GM18511 (cell line): ENCODE results near the gene OXT.
"Not testable (repeated sequence)": the region's sequence is repeated elsewhere in the genome, so short reads cannot be mapped to it uniquely, and the experiment has no call there.

Experiments used
- ATAC-seq: cut with Tn5 transposase; IDR thresholded peaks from one replicate; pipeline ENCODE4 v1.9.1; 2021; ENCODE audit warnings: mild to moderate bottlenecking, moderate library complexity; ENCODE audit not compliant: unreplicated experiment

The OXT gene

GRCh38 chr20:3047486-3048419, 23.7 kb upstream of the OXT start:
- ATAC-seq: no peak

DNA sequence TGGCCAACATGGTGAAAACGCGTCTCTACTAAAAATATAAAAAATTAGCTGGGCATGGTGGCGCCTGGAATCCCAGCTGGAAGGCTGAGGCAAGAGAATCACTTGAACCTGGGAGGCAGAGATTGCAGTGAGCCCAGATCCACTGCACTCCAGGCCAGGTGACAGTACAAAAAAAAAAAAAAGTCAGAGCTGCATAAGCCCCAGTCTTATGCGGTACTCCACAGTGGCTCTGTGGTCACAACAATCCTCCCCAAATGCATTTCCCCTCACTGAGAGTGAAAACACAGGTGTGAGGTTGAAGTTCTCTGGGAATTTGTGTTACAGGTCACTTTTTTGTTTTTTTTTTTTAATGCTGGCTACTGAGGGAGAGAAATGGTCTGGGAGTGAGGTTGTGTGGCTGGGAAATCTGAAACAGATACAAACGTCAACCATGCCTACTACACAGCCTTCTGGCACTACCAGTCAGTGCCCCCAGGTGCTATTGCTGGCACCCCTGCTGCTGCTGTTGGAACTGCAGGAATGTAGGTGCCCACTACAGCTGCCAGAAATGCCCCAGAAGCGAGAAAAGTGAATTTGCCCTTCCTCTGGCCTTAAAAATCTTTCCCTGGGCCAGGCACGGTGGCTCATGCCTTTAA, 19.9 kb upstream of the OXT start:
- no peak for ATAC-seq

GRCh38 chr20:3059489-3059888, 11.9 kb upstream of the OXT start:
- ATAC-seq: no peak

- not testable (repeated sequence) for ATAC-seq
Measured at GRCh38 chr20:3064119-3064518, 7.3 kb upstream of the OXT start.

GRCh38 chr20:3067139-3068014, 4.0 kb upstream of the OXT start:
- ATAC-seq: no peak

GRCh38 chr20:3068075-3068474, 3.3 kb upstream of the OXT start:
- no peak for ATAC-seq

DNA sequence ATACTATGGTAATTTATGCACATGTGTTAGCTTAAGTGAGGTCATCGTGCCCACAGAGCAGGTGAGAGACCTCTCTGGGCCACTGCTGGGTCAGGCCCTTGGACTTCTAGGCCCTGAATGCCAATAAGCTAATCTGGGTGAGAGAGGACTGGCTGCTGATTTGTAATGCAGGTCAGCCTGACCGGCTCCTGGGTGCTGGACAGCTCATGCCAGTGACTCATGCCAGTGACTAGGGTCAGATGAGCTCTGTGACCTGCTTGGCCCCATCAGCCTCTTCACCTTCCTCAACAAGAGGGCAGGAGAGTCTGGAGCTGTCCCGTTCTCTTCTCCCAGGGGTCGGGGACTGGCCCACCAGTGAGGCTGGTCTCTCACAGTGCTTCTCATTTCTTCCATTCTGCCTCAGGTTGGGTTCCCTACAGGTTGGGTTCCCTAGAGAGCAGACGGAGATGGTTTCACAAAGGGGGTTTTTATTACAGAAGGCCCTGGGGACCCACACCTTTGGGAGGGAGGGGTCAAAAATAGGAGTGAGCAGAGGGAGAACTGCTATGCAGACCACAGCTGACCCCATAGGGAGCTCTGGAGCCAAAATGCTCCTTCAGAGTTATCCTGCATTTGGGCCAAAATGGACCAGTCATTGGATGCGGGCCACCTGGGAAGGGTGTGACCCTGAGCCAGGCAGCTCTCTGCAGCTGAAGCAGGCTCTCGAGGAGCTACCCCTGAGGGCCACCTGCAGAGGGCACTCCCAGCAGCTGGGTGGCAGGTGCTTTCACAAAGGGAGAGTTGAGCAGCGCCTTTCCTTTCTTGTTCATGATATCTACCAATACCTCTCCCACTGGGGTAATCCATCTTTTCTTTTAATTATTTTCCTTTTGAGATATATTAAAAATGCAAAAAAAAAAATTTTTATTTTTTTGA, 2.2 kb upstream of the OXT start:
- no peak for ATAC-seq

- ATAC-seq: no peak
Measured at GRCh38 chr20:3070725-3071124, 695 bp upstream of the OXT start.

DNA sequence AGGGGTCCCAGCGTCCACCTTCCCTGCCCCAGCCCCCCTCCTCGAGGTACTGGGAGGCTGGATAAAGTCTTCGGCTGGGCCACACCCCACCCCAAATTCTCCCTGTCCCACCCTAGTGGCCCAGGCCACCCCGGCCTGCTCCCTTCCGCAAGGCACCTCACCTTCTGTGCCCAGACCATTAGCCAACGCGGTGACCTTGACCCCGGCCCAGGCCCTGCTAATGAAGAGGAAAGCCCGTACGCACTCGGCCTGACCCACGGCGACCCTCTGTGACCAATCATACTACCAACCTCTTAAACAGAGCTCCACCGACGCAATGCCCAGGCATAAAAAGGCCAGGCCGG, 182 bp upstream of the OXT start:
- no peak for ATAC-seq

DNA sequence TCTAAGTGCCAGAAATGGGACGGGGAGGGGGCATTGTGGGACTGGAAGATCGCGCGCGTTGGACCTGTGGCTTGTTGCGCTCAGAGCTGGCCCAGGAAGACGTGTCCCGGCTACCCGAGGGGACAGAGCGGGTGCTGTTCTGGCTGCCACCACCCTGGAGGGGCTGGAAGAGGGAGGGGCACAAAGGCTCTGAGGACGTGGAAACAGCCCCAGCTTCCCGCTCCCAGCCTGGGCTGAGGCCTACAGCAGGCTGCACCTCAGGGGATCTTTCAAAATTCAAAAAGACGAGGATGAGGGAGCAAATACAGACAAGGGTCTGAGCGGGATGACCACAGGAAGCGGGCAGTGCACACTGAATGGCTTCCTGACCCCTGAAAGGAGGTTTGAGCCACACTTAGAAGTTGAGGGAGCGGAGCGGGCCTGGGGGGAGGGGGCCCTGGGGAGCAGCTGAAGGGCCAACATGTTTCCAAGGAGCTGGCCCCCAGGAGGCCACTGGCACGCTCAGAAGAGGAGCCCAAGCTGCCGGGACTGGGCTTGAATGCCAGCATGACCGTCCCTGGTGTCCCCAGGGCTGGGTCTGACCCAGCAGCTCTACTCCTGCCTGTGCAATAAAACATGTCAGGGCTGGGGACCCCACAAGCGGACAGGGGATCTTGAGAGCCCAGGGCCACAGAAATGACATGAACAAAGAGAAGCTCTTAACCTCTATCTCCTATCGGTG, 1.3 kb downstream of the OXT start:
- no peak for ATAC-seq

- ATAC-seq: not testable (repeated sequence)
Measured at GRCh38 chr20:3073251-3073643, 1.8 kb downstream of the OXT start.

DNA sequence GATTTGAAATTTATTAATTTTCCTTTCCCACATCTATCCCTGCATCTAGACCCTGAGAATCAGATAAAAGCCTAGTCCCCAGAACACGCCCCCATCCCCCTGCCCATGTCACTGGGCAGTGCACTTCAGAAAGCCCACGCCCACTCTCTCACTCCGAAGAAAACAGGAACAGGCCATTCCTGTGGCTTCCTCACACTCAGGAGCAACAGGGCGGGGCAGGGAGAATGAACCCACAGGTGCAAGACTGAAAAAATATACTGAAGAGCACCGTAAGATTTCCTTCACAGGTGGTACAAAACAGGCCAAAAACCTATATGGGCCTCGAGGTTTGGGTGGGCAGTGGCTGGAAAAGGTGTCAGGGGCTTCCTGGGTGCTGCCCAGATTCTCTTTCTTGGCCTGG, 3.4 kb downstream of the OXT start:
- ATAC-seq: no peak

- not testable (repeated sequence) for ATAC-seq
Measured at GRCh38 chr20:3075315-3075714, 3.9 kb downstream of the OXT start.

DNA sequence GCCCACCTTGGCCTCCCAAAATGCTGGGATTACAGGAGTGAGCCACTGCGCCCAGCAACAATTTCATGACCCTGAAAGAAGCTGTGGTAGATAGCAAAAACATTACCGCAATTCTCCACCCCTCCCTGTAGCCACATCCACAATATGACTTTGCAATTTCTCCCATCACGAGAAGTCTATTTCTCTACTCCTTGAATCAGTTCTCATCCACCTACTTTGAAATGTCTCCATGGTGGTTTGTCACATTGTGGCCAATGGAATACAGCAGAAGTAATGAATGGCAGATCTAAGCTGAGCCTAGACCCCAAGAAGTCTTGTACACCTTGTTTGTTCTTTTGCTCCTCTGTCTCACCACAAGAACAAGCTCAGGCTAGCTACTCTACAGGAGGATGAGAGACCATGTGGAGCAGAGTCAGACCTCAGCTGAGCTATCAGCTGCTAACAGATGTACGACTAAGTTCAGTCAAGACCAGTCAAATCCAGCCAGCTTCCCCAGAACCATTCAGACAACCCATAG, 6.3 kb downstream of the OXT start:
- no peak for ATAC-seq

- no peak for ATAC-seq
Measured at GRCh38 chr20:3080939-3081388, 9.5 kb downstream of the OXT start.

DNA sequence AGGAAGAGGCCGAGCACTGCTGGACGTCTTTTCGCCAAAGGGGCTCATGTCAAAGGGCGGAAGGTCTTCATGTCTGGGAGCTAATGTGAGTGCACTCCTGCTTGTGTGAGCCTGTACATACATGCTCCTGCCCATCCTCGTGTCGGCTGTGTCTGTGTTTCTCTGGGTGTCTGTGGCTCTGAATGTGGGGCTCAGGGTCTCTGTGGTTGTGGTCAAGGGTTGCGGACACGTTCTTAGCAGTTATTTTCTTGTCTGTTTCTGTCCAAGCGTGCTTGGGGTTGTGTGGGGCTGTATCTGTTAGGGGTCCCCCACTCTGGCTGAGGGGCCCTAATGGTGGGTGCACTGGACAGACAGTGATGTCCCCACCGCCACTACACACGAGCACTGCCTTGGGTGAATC, 10.2 kb downstream of the OXT start:
- ATAC-seq: no peak

DNA sequence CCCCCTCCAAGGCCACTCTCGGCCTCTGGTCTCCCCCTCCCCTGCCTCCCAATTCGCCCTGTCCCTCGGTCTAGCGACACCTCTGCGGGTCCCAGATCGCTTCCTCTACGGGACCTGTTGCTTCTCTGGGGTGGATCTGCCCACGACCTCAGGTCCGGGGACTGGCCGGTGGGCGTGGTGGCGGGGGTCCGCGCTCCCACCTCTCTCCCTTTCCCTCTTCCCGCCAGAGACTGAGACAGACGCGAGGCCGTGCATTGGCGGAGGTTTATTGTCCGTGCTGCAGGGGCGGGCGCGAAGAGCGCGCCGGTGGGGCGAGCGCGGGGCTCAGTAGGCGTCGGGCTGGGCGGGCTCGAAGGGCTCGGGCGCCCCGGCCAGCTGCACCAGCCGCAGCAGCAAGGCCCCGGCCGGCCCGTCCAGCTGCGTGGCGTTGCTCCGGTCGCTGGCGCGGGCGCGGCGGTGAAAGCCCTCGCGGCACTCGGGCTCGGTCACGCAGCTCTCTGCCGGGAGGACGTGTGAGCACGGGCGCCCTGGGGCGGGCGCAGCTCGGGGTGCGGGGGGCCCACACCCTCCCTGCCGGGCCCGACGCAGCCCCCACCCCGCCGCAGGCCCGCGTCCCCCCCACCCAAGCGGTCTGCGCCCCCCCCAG, 11.0 kb downstream of the OXT start:
- ATAC-seq: no peak

GRCh38 chr20:3082955-3083952, 11.8 kb downstream of the OXT start:
- ATAC-seq: no peak
